Stimulated activated naive CD8-positive, alpha-beta T cell treated with anti-CD3 and anti-CD28 coated beads, Interleukin-15, Interleukin-2, amounts not matched to agents 100 U/mL and 50 U/mL, for 24 hours (primary cell): Measurements from ENCODE around the gene PRPF19.

ENCODE experiments used
- ATAC-seq: fragments of 150-1000 bp; cut with Tn5 transposase; one replicate; pipeline ENCODE4 v1.10.0; 2021
- DNase-seq: peaks from one replicate; pipeline ENCODE4 v3.0.0; 2021

The PRPF19 gene

GRCh38 chr11:60937811-60938210 lies 31.4 kb upstream of the PRPF19 start:
- DNase-seq = no peak
- ATAC-seq = no peak

- no peak for ATAC-seq
- DNase-seq = no peak
These were observed 30.8 kb upstream of the PRPF19 start for GRCh38 chr11:60937144-60937527.

- ATAC-seq = no peak
- no peak for DNase-seq
These were observed 30.2 kb upstream of the PRPF19 start for GRCh38 chr11:60936467-60937143.

GRCh38 chr11:60935676-60936442 lies 29.5 kb upstream of the PRPF19 start:
- ATAC-seq (no peak), DNase-seq (no peak)

- DNase-seq (no peak), ATAC-seq (no peak)
These were observed 28.6 kb upstream of the PRPF19 start for GRCh38 chr11:60934790-60935605.

- no peak for ATAC-seq
- no peak for DNase-seq
These were observed 27.9 kb upstream of the PRPF19 start for GRCh38 chr11:60934124-60934789.

- ATAC-seq (no peak), DNase-seq (no peak)
These were observed 27.2 kb upstream of the PRPF19 start for GRCh38 chr11:60933416-60934123.

GRCh38 chr11:60932605-60933356 lies 26.4 kb upstream of the PRPF19 start:
- no peak for DNase-seq
- ATAC-seq = no peak

- no peak for ATAC-seq
- no peak for DNase-seq
These were observed 25.5 kb upstream of the PRPF19 start for GRCh38 chr11:60931917-60932316.

- ATAC-seq (no peak), DNase-seq (no peak)
These were observed 24.0 kb upstream of the PRPF19 start for GRCh38 chr11:60930394-60930793.

GRCh38 chr11:60929764-60930163 lies 23.4 kb upstream of the PRPF19 start:
- ATAC-seq = no peak
- DNase-seq = no peak

GRCh38 chr11:60928563-60929001 lies 22.2 kb upstream of the PRPF19 start:
- ATAC-seq (no peak), DNase-seq (no peak)

GRCh38 chr11:60927600-60927999 lies 21.2 kb upstream of the PRPF19 start:
- ATAC-seq = no peak
- no peak for DNase-seq

GRCh38 chr11:60927061-60927592 lies 20.7 kb upstream of the PRPF19 start:
- ATAC-seq (no peak), DNase-seq (no peak)

- DNase-seq (no peak), ATAC-seq (no peak)
These were observed 20.1 kb upstream of the PRPF19 start for GRCh38 chr11:60926500-60926899.

- peak; percentile 15 for ATAC-seq
- no peak for DNase-seq
These were observed 19.5 kb upstream of the PRPF19 start for GRCh38 chr11:60925868-60926267.

- ATAC-seq = no peak
- DNase-seq = no peak
These were observed 18.8 kb upstream of the PRPF19 start for GRCh38 chr11:60924906-60925853.

- no peak for DNase-seq
- ATAC-seq = peak; percentile 32
These were observed 17.9 kb upstream of the PRPF19 start, which contains the start of gene TMEM132A for GRCh38 chr11:60924110-60924905. TMEM132A (plus strand) TSS chr11:60924460; CDS start chr11:60924634, 174 bp downstream.

GRCh38 chr11:60923800-60924109 lies 17.4 kb upstream of the PRPF19 start:
- no peak for ATAC-seq

More at GRCh38 chr11:60923800-60924109, 17.4 kb upstream of the PRPF19 start:
- no peak for DNase-seq
